GM21737 (cell line): Measurements from ENCODE around the gene GDF15.
A peak's percentile ranks its signal among the peaks of the same experiment; 100 is the strongest.

Experiments used
- ATAC-seq: cut with Tn5 transposase; IDR thresholded peaks from one replicate; pipeline ENCODE4 v1.9.1; 2021; ENCODE audit warnings: mild to moderate bottlenecking, moderate library complexity; ENCODE audit not compliant: unreplicated experiment

The GDF15 gene

GRCh38 chr19:18428787-18429674, 43.1 kb downstream of the GDF15 start:
- ATAC-seq: peak; percentile 40

- no peak for ATAC-seq
Observed at GRCh38 chr19:18429717-18430416, 43.9 kb downstream of the GDF15 start.

- ATAC-seq: no peak
Observed at GRCh38 chr19:18430417-18431144, 44.6 kb downstream of the GDF15 start.

- no peak for ATAC-seq
Observed at GRCh38 chr19:18431351-18432197, 45.6 kb downstream of the GDF15 start.

GRCh38 chr19:18432275-18433014, 46.5 kb downstream of the GDF15 start:
- no peak for ATAC-seq

- ATAC-seq: no peak
Observed at GRCh38 chr19:18433015-18433691, 47.2 kb downstream of the GDF15 start.

GRCh38 chr19:18433735-18434398, 47.9 kb downstream of the GDF15 start:
- ATAC-seq: no peak

GRCh38 chr19:18434411-18435175, 48.6 kb downstream of the GDF15 start:
- no peak for ATAC-seq

- no peak for ATAC-seq
Observed at GRCh38 chr19:18435178-18435841, 49.4 kb downstream of the GDF15 start.

- no peak for ATAC-seq
Observed at GRCh38 chr19:18435842-18436670, 50.1 kb downstream of the GDF15 start.

GRCh38 chr19:18436671-18437490, 50.9 kb downstream of the GDF15 start:
- peak; percentile 44 for ATAC-seq

GRCh38 chr19:18437491-18438330, 51.8 kb downstream of the GDF15 start, which contains the start of gene ISYNA1:
Gene ISYNA1 (minus strand): TSS chr19:18438133. CDS start chr19:18437979, 154 bp downstream.
- peak; percentile 19 for ATAC-seq

GRCh38 chr19:18438331-18439024, 52.5 kb downstream of the GDF15 start:
- no peak for ATAC-seq
